MM.1S (cell line): ENCODE data around the gene TRIM54.

Experiments used
- DNase-seq: peaks from one replicate; pipeline ENCODE4 v3.0.0-alpha.2; 2015
- H2AFZ ChIP-seq: fragments of 300-600 bp; sonication (generic); 2 replicates; pipeline ENCODE4 v1.6.0; 2016; ENCODE audit warnings: antibody characterized with exemption, low read length
- H3F3A ChIP-seq: fragments of 300-600 bp; sonication (generic); 2 replicates; pipeline ENCODE4 v1.6.1; 2016; ENCODE audit warnings: mild to moderate bottlenecking, antibody characterized with exemption, low read length, moderate library complexity, mixed read lengths; ENCODE audit not compliant: insufficient read depth
- H3K27ac ChIP-seq: fragments of 300-600 bp; sonication (generic); 2 replicates; pipeline ENCODE4 v1.5.1; 2016; ENCODE audit warnings: mild to moderate bottlenecking, low read length
- H3K27me3 ChIP-seq: fragments of 300-600 bp; sonication (generic); replicated peaks from 2 replicates; pipeline ENCODE4 v1.6.0; 2016; ENCODE audit warnings: low read length; ENCODE audit not compliant: insufficient read depth
- H3K36me3 ChIP-seq: fragments of 300-600 bp; sonication (generic); replicated peaks from 2 replicates; pipeline ENCODE4 v1.6.1; 2016; ENCODE audit warnings: mild to moderate bottlenecking, low read length, mixed read lengths; ENCODE audit not compliant: insufficient read depth
- H3K4me1 ChIP-seq: fragments of 300-600 bp; sonication (generic); 2 replicates; pipeline ENCODE4 v1.6.1; 2016; ENCODE audit warnings: low read length, mixed read lengths
- H3K4me2 ChIP-seq: fragments of 300-600 bp; sonication (generic); 2 replicates; pipeline ENCODE4 v1.6.0; 2016; ENCODE audit warnings: low read depth, low read length
- H3K4me3 ChIP-seq: fragments of 300-600 bp; sonication (generic); 2 replicates; pipeline ENCODE4 v1.5.1; 2016; ENCODE audit warnings: low read length, mixed read lengths
- H3K79me2 ChIP-seq: fragments of 300-600 bp; sonication (generic); 2 replicates; pipeline ENCODE4 v1.6.1; 2016; ENCODE audit warnings: mixed run types, low read length, mixed read lengths
- H3K9ac ChIP-seq: fragments of 300-600 bp; sonication (generic); 2 replicates; pipeline ENCODE4 v1.6.1; 2016; ENCODE audit warnings: low read length, mixed read lengths
- H3K9me2 ChIP-seq: fragments of 300-600 bp; sonication (generic); replicated peaks from 2 replicates; pipeline ENCODE4 v1.6.1; 2016; ENCODE audit warnings: mild to moderate bottlenecking, low read length, mixed read lengths; ENCODE audit not compliant: insufficient read depth
- H3K9me3 ChIP-seq: fragments of 300-600 bp; sonication (generic); replicated peaks from 2 replicates; pipeline ENCODE4 v1.6.1; 2016; ENCODE audit warnings: mild to moderate bottlenecking, low read length, mixed read lengths; ENCODE audit not compliant: insufficient read depth
- H4K20me1 ChIP-seq: fragments of 300-600 bp; sonication (generic); 2 replicates; pipeline ENCODE4 v1.6.1; 2016; ENCODE audit warnings: mild to moderate bottlenecking, low read length, moderate library complexity, mixed read lengths; ENCODE audit not compliant: insufficient read depth
- EZH2 ChIP-seq: fragments of 300-600 bp; sonication (generic); optimal IDR thresholded peaks from 2 replicates; pipeline ENCODE3; 2017; ENCODE audit warnings: low read depth, mild to moderate bottlenecking, antibody characterized with exemption, low read length, mixed read lengths
- EZH2phosphoT487 ChIP-seq: fragments of 300-600 bp; sonication (generic); IDR thresholded peaks from 2 replicates; pipeline ENCODE4 v1.6.1; 2018; ENCODE audit warnings: antibody characterized with exemption, low read length
- TF ChIP-seq, protein P1 (sequence below): fragments of 300-600 bp; sonication (generic); IDR thresholded peaks from 2 replicates; pipeline ENCODE4 v1.5.1; 2016; ENCODE audit warnings: antibody characterized with exemption, low read length, mixed read lengths

The TRIM54 gene

DNA sequence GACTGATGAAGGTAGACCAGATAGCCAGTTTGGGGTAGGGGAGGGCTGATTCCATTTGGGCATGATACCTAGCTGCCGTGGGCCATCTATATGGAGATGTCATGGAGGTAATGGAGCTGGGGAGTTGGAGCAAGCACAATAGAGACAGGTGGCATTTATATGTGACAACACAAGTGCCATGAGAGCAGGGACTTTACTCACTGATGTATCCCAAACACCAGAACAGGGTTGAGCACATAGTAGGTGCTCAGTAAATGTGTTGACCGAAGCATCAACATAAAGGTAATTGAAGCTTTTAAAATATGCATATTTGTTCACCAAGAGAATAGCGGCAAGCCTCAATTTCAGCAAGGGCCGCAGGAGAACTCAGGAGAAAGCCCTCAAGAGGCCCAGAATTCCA lies 34.3 kb upstream of the TRIM54 start:
- TF ChIP-seq EZH2phosphoT487, result no peak
- TF ChIP-seq EZH2, result no peak
- TF ChIP-seq, protein P1, sequence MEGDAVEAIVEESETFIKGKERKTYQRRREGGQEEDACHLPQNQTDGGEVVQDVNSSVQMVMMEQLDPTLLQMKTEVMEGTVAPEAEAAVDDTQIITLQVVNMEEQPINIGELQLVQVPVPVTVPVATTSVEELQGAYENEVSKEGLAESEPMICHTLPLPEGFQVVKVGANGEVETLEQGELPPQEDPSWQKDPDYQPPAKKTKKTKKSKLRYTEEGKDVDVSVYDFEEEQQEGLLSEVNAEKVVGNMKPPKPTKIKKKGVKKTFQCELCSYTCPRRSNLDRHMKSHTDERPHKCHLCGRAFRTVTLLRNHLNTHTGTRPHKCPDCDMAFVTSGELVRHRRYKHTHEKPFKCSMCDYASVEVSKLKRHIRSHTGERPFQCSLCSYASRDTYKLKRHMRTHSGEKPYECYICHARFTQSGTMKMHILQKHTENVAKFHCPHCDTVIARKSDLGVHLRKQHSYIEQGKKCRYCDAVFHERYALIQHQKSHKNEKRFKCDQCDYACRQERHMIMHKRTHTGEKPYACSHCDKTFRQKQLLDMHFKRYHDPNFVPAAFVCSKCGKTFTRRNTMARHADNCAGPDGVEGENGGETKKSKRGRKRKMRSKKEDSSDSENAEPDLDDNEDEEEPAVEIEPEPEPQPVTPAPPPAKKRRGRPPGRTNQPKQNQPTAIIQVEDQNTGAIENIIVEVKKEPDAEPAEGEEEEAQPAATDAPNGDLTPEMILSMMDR, result no peak
- no peak overlapping the region for H3K4me3 ChIP-seq
- no peak overlapping the region for H3K4me2 ChIP-seq
- H3K9me3 ChIP-seq, result no peaks in the 10 kb centered on the region
- H3K9me2 ChIP-seq, result no peaks in the 10 kb centered on the region
- H3K27ac ChIP-seq, result no peak overlapping the region
- H2AFZ ChIP-seq, result no peak overlapping the region
- no peaks in the 10 kb centered on the region for H3K79me2 ChIP-seq
- H3F3A ChIP-seq, result no peaks in the 10 kb centered on the region
- 0 out of 2 replicates have a peak, but pooled peaks cover 3% of the 10 kb centered on the region for H3K27me3 ChIP-seq
- 0 out of 2 replicates have a peak, but pooled peaks cover 4% of the 10 kb centered on the region for H3K36me3 ChIP-seq
- no peaks in the 10 kb centered on the region for H3K4me1 ChIP-seq
- no peak overlapping the region for H3K9ac ChIP-seq
- no peaks in the 10 kb centered on the region for H4K20me1 ChIP-seq
- DNase-seq, result no peak

DNA sequence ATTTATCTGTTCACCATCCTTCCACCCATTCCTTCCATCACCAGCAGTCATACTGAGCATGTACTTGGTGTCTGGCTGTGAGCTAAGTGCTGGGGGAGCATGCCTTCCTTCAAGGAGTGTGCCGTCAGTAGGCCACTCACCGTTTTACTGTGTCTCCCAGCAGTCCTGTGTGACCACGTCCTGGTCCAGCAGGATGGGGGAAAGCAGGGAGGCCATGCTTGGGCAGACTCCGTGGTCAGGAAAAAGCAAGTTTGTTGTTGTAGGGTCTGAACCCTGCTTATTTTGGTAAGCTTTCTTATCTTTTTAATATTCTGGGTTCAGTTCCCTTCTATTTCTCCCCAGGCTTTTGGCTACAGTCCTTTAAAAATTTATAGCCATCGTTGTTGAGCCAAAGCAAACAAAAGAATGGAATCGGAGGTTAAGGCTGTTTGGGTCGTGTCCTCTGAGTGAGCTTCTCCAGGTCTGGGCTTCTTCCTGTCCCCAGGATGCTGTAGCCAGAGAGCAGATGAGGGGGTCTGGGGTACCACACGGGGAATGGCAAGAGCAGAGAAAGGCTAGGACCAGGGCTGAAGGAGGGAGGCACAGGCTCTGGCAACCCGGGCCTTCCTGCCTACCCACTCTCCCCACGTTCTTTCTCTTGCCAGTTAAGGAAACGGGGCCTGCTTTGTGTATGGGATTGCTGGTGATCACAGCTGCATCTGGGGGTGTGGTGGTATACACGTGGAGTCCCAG lies 32.9 kb upstream of the TRIM54 start:
- H3K4me2 ChIP-seq, result no peak overlapping the region

DNA sequence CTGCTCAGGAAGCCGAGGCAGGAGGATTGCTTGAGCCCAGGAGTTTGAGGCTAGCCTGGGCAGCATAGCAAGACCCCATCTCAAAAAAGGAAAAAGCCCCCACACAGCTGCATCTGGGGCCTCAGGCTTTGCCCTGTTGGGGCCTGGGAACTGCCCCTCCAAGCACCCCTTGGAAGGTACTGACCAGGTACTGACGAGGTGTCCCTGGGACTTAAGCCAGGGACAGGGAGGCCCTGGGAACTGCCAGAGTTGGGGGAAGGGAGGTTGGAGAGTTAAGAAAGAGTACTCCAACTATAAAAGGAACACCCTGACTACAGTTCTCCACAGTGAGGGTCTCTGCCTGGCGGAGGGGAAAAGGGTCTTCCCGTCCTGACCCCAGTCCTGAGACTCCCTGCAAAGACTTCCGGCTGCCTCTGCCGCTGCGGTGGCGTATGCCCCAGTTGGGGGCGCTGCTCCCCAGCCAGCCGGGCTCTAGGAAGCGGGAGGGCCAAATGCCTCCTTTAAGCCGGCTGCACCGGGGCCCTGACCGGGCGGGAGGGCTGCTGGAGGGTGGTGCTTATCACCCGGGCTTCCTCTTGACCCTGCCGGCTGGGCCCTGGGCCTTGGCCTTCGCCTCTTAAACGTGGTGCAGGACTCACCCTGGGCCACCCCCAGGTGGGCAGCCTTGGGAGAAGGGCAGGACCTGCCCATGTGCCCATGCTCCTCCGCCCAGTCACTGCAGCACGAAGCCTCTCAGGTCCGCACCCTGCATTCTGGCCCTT lies 32.2 kb upstream of the TRIM54 start:
- Histone ChIP-seq H3F3A (no peaks in the 10 kb centered on the region), H4K20me1 (no peaks in the 10 kb centered on the region), H3K4me1 (no peaks in the 10 kb centered on the region), H3K4me3 (no peak overlapping the region), H3K4me2 (peak overlapping the region; percentile 42; the same call in 1 of the 2 replicates), H3K27ac (no peak overlapping the region), H3K79me2 (no peaks in the 10 kb centered on the region), H3K36me3 (no peaks in the 10 kb centered on the region), H3K9me3 (no peaks in the 10 kb centered on the region), H3K27me3 (peaks cover 4% of the 10 kb centered on the region), H2AFZ (peak overlapping the region; percentile 69), H3K9me2 (no peaks in the 10 kb centered on the region), H3K9ac (no peak overlapping the region)
- TF ChIP-seq, protein P1, result peak; percentile 78
- no peak for TF ChIP-seq EZH2phosphoT487
- peak; percentile 50 for DNase-seq

More for the DNA sequence above, 32.9 kb upstream of the TRIM54 start:
- no peaks in the 10 kb centered on the region for H3F3A ChIP-seq
- H3K4me3 ChIP-seq, result no peak overlapping the region
- no peaks in the 10 kb centered on the region for H3K79me2 ChIP-seq
- no peaks in the 10 kb centered on the region for H3K4me1 ChIP-seq
- H3K27ac ChIP-seq, result no peak overlapping the region
- H3K9me2 ChIP-seq, result no peaks in the 10 kb centered on the region
- H3K9ac ChIP-seq, result no peak overlapping the region
- no peak overlapping the region for H2AFZ ChIP-seq
- TF ChIP-seq, protein P1, result no peak
- TF ChIP-seq EZH2 (no peak), EZH2phosphoT487 (no peak)
- no peaks in the 10 kb centered on the region for H4K20me1 ChIP-seq
- peaks cover 3% of the 10 kb centered on the region; the same call in 1 of the 2 replicates for H3K27me3 ChIP-seq
- H3K9me3 ChIP-seq, result no peaks in the 10 kb centered on the region
- H3K36me3 ChIP-seq, result no peaks in the 10 kb centered on the region
- DNase-seq, result no peak
